Stromal cell of bone marrow (primary cell): ENCODE measurements around the gene SIAH1.
"Not testable (repeated sequence)": the region's sequence is repeated elsewhere in the genome, so short reads cannot be mapped to it uniquely, and the experiment has no call there.

ENCODE experiments used
- DNase-seq: peaks from one replicate; pipeline ENCODE4 v3.0.0-alpha.2; 2012; ENCODE audit warnings: low read depth

The SIAH1 gene

GRCh38 chr16:48393485-48394354, 8.5 kb upstream of the SIAH1 start:
- peak; percentile 88 for DNase-seq

GRCh38 chr16:48392407-48392806, 7.2 kb upstream of the SIAH1 start:
- no peak for DNase-seq

DNA sequence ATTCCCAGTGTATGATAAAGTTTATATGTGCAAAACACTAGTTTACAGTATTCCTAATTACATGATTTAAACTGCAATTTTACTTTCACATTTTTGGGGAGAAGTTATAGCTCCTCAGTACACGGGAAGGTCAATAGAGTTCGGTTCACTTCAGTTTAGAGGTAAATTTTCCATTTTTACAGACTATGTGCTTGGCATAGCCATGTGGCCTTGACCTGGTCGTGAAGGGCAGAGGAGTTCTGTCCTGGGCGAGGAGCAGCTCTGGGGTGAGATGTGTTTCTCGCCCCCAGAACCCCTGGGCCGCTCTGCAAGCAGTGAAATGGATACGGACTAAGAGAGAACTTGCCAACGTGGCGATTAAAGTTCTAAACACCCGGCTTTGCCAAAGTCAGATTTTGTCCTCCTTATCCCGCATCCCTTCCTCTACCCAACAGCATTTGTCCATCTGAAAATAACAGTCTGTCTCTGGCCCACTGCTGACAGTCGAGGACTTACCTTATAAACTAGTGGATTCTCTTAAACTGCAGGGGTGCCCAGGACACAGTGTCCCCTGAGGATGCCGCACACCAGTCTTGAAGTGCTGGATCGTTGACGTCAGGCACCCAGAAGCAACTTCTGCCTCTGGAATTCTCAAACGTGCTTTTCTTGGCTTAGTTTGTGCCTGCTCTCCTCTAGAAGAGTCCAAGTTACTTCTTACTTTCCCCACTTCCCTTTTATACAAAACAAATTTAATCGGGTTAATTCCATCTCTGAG, 1.5 kb upstream of the SIAH1 start:
- DNase-seq, result no peak

GRCh38 chr16:48384520-48385252, 527 bp downstream of the SIAH1 start:
- DNase-seq, result no peak

DNA sequence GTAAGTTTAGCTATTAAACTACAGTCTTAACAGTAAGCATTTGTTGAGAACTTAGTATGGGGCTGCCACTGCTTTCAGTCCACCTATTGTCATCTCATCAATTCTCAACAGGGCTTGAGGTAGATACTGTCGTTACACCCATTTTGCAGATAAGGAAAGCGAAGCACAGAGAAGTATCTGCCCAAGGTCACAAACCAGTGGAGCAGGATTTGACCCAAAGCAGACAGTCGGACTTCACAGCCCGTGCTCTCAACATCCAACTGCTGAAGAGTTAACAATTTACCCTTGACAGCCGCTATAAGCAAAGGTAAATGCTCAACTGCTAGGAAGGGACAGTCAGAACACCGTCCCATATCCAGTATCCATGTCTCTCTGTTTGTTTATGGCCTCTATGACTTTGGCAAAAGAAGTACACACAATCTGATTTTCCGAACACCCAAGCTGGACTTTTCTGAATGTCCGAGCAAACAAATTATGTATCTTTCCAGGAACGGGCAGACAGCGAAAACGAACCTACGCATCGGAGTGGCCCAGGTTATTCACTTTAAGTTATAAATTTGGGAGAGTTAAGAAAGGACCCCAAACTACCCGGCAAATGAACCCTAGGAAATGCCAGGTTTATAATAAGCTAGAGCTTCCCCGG, 1.2 kb downstream of the SIAH1 start:
- DNase-seq, result no peak

DNA sequence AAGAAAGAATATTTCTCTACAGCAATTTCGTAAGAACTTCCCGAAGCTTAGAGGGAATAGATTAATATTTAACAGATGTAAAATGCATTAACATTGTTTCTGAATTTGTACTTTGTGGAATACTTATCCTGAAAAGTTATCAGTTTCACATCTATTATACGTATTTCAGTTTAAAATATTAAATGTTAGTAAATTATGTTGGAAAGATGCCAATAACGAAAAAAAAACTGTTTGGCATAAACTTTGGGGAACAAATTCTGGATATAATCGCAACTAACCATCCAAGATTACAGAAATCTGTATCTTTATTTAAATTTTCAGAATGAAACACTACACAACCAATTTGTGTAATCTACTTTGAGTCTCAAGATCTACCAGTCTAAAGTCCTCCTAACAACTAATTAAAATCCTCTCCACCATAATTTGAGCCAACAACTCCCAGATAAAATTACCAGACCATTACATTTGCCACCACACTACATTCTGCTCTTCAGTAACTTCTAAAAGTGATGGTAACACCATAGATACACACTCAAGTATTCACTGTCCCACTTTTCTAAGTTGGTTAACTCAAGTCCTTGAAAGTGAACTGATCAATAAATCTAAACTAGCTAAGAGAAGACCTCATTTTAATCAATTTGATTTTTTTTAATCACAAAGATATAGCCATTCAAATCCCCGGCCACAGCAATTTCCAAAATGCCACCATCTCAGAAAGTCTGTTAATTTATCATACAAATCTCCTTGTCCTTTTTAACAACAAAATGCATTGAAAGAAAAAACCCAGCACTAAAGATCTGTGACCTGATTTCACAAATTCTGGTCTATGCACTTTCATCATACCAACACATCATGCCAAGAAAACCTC, 2.0 kb downstream of the SIAH1 start:
- DNase-seq, result no peak

DNA sequence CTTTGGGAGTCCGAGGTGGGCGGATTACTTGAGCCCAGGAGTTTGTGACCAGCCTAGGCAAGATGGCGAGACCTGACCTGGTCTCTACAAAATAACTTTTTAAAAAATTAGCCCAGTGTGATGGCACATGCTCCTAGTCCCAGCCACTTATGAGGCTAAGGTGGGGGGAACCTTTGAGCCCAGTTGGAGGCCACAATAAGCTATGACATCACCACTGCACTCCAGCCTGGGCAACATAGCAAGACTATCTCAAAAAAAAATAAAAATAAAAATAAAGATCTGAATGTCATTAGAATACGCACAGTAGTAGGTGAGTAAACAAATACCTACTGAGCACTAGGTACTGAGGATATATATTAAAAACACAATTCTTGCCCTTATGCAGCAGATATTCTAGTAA, 3.1 kb downstream of the SIAH1 start:
- DNase-seq, result no peak

GRCh38 chr16:48381201-48381600, 4.0 kb downstream of the SIAH1 start:
- DNase-seq, result no peak

GRCh38 chr16:48378836-48379235, 6.4 kb downstream of the SIAH1 start:
- DNase-seq, result no peak

DNA sequence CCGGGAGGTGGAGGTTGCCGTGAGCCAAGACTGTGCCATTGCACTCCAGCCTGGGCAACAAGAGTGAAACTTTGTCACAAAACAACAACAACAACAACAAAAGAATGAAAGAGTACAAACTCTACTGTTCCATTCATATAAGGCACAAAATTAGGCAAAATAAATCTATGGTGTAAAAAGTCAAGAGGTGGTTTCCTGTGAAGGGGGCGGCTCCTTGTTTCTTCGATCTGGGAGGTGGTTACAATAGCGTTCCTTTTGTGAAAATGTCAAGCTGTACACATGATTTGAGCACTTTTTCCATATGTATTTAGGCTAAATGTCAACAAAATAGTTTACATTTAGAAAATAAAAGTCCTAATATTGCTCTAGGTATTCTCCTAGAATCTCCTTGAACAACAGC, 6.9 kb downstream of the SIAH1 start:
- no peak for DNase-seq

GRCh38 chr16:48377301-48377700, 7.9 kb downstream of the SIAH1 start:
- DNase-seq, result not testable (repeated sequence)

DNA sequence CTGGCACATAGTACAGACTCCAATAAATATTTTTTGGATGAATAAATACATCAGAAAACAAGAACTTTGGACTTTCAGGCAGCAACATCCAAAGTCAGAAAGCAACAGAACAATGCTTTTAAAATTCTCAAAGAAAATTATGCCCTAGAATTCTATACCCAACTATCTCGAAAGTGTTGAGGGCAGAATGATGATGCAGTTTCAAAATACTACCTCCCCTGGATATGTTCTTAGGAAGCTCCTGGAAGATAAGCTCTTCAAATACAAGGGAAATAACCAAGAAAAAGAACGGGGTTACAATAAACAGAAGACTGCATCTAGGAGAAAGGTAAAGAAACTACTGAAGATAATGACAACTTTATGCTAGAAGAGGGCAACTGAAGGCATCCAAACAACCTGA, 11.0 kb downstream of the SIAH1 start:
- DNase-seq, result no peak

DNA sequence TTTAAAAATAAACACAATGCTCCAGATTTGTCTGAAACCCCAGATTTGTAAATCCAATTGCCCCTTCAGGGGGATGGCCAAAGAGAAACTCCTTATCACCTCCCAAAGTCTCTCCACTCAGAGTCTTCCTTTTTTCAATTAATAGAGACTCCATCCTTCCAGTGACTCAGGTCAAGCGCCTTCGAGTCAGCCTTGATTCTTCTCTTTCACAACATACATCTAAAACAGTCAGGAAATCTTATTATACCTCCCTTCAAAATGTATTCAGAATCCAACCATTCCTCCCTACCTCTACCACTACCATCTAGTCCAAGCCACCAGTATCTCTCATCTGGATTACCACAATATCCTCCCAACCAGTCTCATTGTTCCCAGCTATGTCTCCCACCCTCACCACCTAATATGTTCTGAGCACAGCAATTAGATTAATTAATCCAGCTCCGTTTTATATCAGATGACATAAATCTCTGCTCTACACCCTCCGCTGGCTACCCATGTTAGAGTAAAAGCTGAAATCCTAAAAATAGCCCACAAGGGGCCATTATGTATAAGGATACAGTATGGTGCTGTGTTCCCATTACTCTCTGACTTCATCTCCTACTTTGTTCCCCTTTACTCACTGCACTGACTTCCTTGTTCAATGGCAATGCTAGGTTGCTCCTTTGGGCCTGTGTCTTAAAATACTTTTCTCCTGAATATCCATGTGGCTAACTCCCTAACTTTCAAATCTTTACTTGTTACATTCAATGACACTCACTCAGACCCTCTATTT, 11.8 kb downstream of the SIAH1 start:
- no peak for DNase-seq

- no peak for DNase-seq
These were observed 12.5 kb downstream of the SIAH1 start for GRCh38 chr16:48372744-48373143.

- no peak for DNase-seq
These were observed 13.8 kb downstream of the SIAH1 start for GRCh38 chr16:48371393-48371780.

DNA sequence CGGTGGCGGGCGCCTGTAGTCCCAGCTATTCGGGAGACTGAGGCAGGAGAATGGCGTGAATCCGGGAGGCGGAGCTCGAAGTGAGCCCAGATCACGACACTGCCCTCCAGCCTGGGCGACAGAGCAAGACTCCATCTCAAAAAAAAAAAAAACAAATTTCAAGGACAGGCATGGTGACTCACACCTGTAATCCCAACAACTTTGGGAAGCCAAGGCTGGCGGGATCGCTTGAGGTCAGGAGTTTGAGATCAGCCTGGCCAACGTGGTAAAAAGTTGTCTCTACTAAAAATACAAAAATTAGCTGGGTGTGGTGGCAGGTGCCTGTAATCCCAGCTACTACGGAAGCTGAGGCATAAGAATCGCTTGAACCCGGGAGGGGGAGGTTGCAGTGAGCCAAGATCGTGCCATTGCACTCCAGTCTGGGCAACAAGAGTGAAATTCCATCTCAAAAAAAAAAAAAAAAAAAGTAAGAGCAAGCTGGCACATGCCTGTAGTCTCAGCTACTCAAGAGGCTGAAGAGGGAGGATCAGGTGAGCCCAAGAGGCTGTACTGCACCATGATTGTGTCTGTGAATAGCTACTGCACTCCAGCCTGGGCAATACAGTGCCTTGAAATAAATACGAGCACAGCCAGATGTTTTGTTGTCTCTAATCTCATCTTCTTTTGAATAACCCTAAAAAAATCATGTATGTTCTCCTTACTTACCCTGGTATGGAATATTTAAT, 14.4 kb downstream of the SIAH1 start:
- not testable (repeated sequence) for DNase-seq

GRCh38 chr16:48370229-48370628, 15.0 kb downstream of the SIAH1 start:
- DNase-seq, result no peak

- DNase-seq, result no peak
These were observed 15.4 kb downstream of the SIAH1 start for GRCh38 chr16:48369765-48370164.

DNA sequence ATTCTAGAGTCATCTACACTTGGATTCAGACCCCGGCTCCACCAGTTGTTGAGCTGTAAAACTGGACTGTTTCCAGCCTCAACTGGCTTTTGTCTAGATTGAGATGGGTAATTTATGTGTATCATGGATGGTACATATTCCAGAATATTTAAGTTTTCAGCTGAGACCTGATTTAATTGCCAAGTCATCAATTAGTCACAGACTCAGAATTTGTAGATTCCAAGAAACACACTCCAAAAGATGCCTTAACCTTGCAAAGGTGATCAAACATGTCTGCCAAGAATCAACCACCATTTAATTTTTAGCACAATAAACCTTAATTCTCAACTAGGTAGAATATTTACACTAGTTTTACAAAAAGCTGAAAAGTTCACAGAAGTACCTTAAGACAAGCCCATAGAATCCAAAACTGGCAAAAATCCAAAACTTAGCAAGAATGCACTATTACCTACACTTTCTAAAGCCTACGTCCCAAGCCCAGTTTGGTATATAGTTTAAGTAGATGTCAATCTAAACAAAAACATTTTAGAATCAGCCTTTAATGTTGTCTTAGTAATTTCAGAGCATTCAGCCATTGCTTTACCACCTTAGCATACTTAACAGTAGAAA, 17.7 kb downstream of the SIAH1 start:
- no peak for DNase-seq
